ENCODE data around the gene HS3ST1.
A peak's percentile ranks its signal among the peaks of the same experiment; 100 is the strongest.

HS3ST1 gene

GRCh38 chr4:11431111-11431510 lies 2.4 kb upstream of the HS3ST1 start:
- no peak for DNase-seq

- DNase-seq, result no peak
These were observed 1.8 kb upstream of the HS3ST1 start for GRCh38 chr4:11430536-11430935.

GRCh38 chr4:11429699-11430045 lies 978 bp upstream of the HS3ST1 start:
- DNase-seq, result no peak

- DNase-seq, result peak; percentile 30
These were observed 405 bp upstream of the HS3ST1 start for GRCh38 chr4:11428899-11429698.

GRCh38 chr4:11427121-11427996 lies 1.3 kb downstream of the HS3ST1 start:
- no peak for DNase-seq

GRCh38 chr4:11426731-11427120 lies 2.0 kb downstream of the HS3ST1 start:
- no peak for DNase-seq

GRCh38 chr4:11426003-11426402 lies 2.7 kb downstream of the HS3ST1 start:
- DNase-seq, result no peak

- DNase-seq, result no peak
These were observed 3.8 kb downstream of the HS3ST1 start for GRCh38 chr4:11424856-11425255.

- no peak for DNase-seq
These were observed 4.7 kb downstream of the HS3ST1 start for GRCh38 chr4:11424000-11424399.

- no peak for DNase-seq
These were observed 5.2 kb downstream of the HS3ST1 start for GRCh38 chr4:11423465-11423864.

- no peak for DNase-seq
These were observed 7.6 kb downstream of the HS3ST1 start for GRCh38 chr4:11421116-11421515.

- no peak for DNase-seq
These were observed 8.4 kb downstream of the HS3ST1 start for GRCh38 chr4:11420327-11420726.

GRCh38 chr4:11418610-11419009 lies 10.1 kb downstream of the HS3ST1 start:
- peak; percentile 28 for DNase-seq

- no peak for DNase-seq
These were observed 12.0 kb downstream of the HS3ST1 start for GRCh38 chr4:11416767-11417113.

- no peak for DNase-seq
These were observed 12.5 kb downstream of the HS3ST1 start for GRCh38 chr4:11416071-11416766.

- no peak for DNase-seq
These were observed 13.2 kb downstream of the HS3ST1 start for GRCh38 chr4:11415409-11416070.

GRCh38 chr4:11412211-11412610 lies 16.5 kb downstream of the HS3ST1 start:
- no peak for DNase-seq

GRCh38 chr4:11409632-11410031 lies 19.1 kb downstream of the HS3ST1 start:
- DNase-seq, result no peak

- no peak for DNase-seq
These were observed 20.3 kb downstream of the HS3ST1 start for GRCh38 chr4:11408233-11408967.

- DNase-seq, result no peak
These were observed 21.1 kb downstream of the HS3ST1 start for GRCh38 chr4:11407551-11407950.

GRCh38 chr4:11404431-11404830 lies 24.3 kb downstream of the HS3ST1 start:
- DNase-seq, result no peak

- DNase-seq, result no peak
These were observed 26.5 kb downstream of the HS3ST1 start for GRCh38 chr4:11402192-11402591.

All from activated naive CD4-positive, alpha-beta T cell treated with anti-CD3 and anti-CD28 coated beads, Interleukin-2, amount 50 U/mL, for 16 hours (primary cell).